ENCODE data around the gene DCUN1D4.

DCUN1D4 gene

GRCh38 chr4:51842554-51843308 lies at the start of gene DCUN1D4:
TSS of gene DCUN1D4 (plus strand) at chr4:51843153. CDS start at chr4:51843243, 90 bp downstream.
- DNase-seq: peak; percentile 97

GRCh38 chr4:51820443-51821234 lies 22.3 kb upstream of the DCUN1D4 start:
- DNase-seq: no peak

- no peak for DNase-seq
Measured at GRCh38 chr4:51825341-51825740, 17.6 kb upstream of the DCUN1D4 start.

- DNase-seq: no peak
Measured at GRCh38 chr4:51830156-51830720, 12.7 kb upstream of the DCUN1D4 start.

GRCh38 chr4:51831133-51831532 lies 11.8 kb upstream of the DCUN1D4 start:
- no peak for DNase-seq

GRCh38 chr4:51833236-51833635 lies 9.7 kb upstream of the DCUN1D4 start:
- no peak for DNase-seq

- DNase-seq: no peak
Measured at GRCh38 chr4:51835079-51835478, 7.9 kb upstream of the DCUN1D4 start.

- DNase-seq: no peak
Measured at GRCh38 chr4:51835855-51836254, 7.1 kb upstream of the DCUN1D4 start.

- no peak for DNase-seq
Measured at GRCh38 chr4:51836549-51836948, 6.4 kb upstream of the DCUN1D4 start.

- no peak for DNase-seq
Measured at GRCh38 chr4:51840781-51841180, 2.2 kb upstream of the DCUN1D4 start.

GRCh38 chr4:51842167-51842553 lies 793 bp upstream of the DCUN1D4 start:
- no peak for DNase-seq

- DNase-seq: peak; percentile 25
Measured at GRCh38 chr4:51843309-51844152, 578 bp downstream of the DCUN1D4 start.

- peak; percentile 77 for DNase-seq
Measured at GRCh38 chr4:51844153-51845054, 1.5 kb downstream of the DCUN1D4 start.

GRCh38 chr4:51845055-51845426 lies 2.1 kb downstream of the DCUN1D4 start:
- no peak for DNase-seq

GRCh38 chr4:51845711-51846110 lies 2.8 kb downstream of the DCUN1D4 start:
- DNase-seq: no peak

- no peak for DNase-seq
Measured at GRCh38 chr4:51849430-51849829, 6.5 kb downstream of the DCUN1D4 start.

- DNase-seq: no peak
Measured at GRCh38 chr4:51850294-51850693, 7.3 kb downstream of the DCUN1D4 start.

- DNase-seq: no peak
Measured at GRCh38 chr4:51851090-51851936, 8.4 kb downstream of the DCUN1D4 start.

GRCh38 chr4:51851937-51852290 lies 9.0 kb downstream of the DCUN1D4 start:
- no peak for DNase-seq

- no peak for DNase-seq
Measured at GRCh38 chr4:51853027-51853682, 10.2 kb downstream of the DCUN1D4 start.

- DNase-seq: no peak
Measured at GRCh38 chr4:51855270-51855669, 12.3 kb downstream of the DCUN1D4 start.

All from NCI-H2227 treated with DMSO at 0.1 percent for 48 hours (cell line).